OCI-LY1 (cell line): ENCODE measurements around the gene SCLY.

Experiments used
- H2AFZ ChIP-seq: fragments of 200-600 bp; sonication (generic), shearing (Covaris generic); 2 replicates; pipeline ENCODE4 v1.6.0; 2014; ENCODE audit warnings: antibody characterized with exemption, mild to moderate bottlenecking, low read length
- H3F3A ChIP-seq: fragments of 200-600 bp; sonication (generic), shearing (Covaris generic); 2 replicates; pipeline ENCODE4 v1.6.0; 2014; ENCODE audit warnings: mild to moderate bottlenecking, antibody characterized with exemption, low read length, moderate library complexity; ENCODE audit not compliant: insufficient read depth
- H3K27ac ChIP-seq: fragments of 200-600 bp; sonication (generic); 2 replicates; pipeline ENCODE4 v1.5.1; 2014; ENCODE audit warnings: low read length, mixed run types, mild to moderate bottlenecking, low read depth; ENCODE audit not compliant: poor library complexity, severe bottlenecking
- H3K27me3 ChIP-seq: fragments of 200-600 bp; sonication (generic); 2 replicates; pipeline ENCODE4 v1.6.0; 2014; ENCODE audit warnings: antibody characterized with exemption, mild to moderate bottlenecking, low read length, moderate library complexity; ENCODE audit not compliant: insufficient read depth
- H3K36me3 ChIP-seq: fragments of 200-600 bp; sonication (generic); 2 replicates; pipeline ENCODE4 v1.6.1; 2014; ENCODE audit warnings: mild to moderate bottlenecking, antibody characterized with exemption, low read length, moderate library complexity, mixed read lengths; ENCODE audit not compliant: insufficient read depth
- H3K4me1 ChIP-seq: fragments of 200-600 bp; sonication (generic); 2 replicates; pipeline ENCODE4 v1.5.1; 2014; ENCODE audit warnings: mild to moderate bottlenecking, low read length, moderate library complexity; ENCODE audit not compliant: insufficient read depth, severe bottlenecking
- H3K4me2 ChIP-seq: fragments of 200-600 bp; sonication (generic), shearing (Covaris generic); 2 replicates; pipeline ENCODE4 v1.6.1; 2014; ENCODE audit warnings: low read length
- H3K4me3 ChIP-seq: fragments of 200-600 bp; sonication (generic); 2 replicates; pipeline ENCODE4 v1.5.1; 2014; ENCODE audit warnings: low read length, low read depth, mild to moderate bottlenecking, mixed read lengths; ENCODE audit not compliant: poor library complexity, severe bottlenecking
- H3K79me2 ChIP-seq: fragments of 200-600 bp; shearing (Covaris generic); 2 replicates; pipeline ENCODE4 v1.6.1; 2016; ENCODE audit warnings: mixed run types, low read length, mixed read lengths; ENCODE audit not compliant: insufficient read depth
- H3K9ac ChIP-seq: fragments of 200-600 bp; sonication (generic), shearing (Covaris generic); 2 replicates; pipeline ENCODE4 v1.6.1; 2014; ENCODE audit warnings: mild to moderate bottlenecking, low read length, mixed read lengths
- H3K9me2 ChIP-seq: fragments of 200-600 bp; sonication (generic), shearing (Covaris generic); 2 replicates; pipeline ENCODE4 v1.6.1; 2014; ENCODE audit warnings: low read depth, mild to moderate bottlenecking, low read length, mixed read lengths
- H3K9me3 ChIP-seq: fragments of 200-600 bp; shearing (Covaris generic); 2 replicates; pipeline ENCODE4 v1.6.1; 2014; ENCODE audit warnings: low read length, mixed read lengths
- H4K20me1 ChIP-seq: fragments of 200-600 bp; sonication (generic), shearing (Covaris generic); 2 replicates; pipeline ENCODE4 v1.6.0; 2016; ENCODE audit warnings: mild to moderate bottlenecking, low read length; ENCODE audit not compliant: insufficient read depth
- EZH2 ChIP-seq: fragments of 200-600 bp; sonication (generic), shearing (Covaris generic); IDR thresholded peaks from 2 replicates; pipeline ENCODE4 v1.8.0; 2017; ENCODE audit warnings: borderline replicate concordance, mixed run types, mild to moderate bottlenecking, antibody characterized with exemption, low read length, moderate library complexity, mixed read lengths
- TF ChIP-seq, protein P1 (sequence below): fragments of 200-600 bp; sonication (generic), shearing (Covaris generic); IDR thresholded peaks from 2 replicates; pipeline ENCODE4 v1.5.1; 2017; ENCODE audit warnings: mild to moderate bottlenecking, antibody characterized with exemption, low read length, moderate library complexity, mixed read lengths

The SCLY gene

DNA sequence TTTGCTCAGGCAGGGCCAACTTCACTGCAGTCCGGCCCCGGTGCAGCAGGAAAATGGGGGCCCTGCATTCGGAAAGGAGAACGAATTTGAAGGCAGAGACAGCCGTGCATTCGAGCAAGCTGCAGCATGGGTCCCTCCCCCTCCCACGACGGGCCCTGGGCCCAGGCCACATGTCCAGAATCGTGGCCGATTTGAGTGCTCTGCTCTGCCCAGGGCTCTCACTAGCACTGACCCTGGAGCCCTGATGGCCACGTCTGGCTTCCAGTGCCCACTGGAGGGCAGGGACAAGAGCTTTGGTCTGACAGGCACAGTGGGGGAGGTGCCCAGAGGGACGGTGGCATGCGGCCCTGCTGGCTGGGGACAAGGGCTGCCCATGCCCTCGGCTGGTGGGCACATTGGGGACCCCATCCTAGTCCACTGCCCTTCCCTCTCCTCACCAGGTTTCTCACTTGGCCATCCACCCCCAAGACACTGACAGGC lies 63.2 kb downstream of the SCLY start:
- H2AFZ ChIP-seq = no peak overlapping the region
- no peaks in the 10 kb centered on the region for H3K9me3 ChIP-seq
- H3K4me3 ChIP-seq = no peak overlapping the region
- H3K27me3 ChIP-seq = peaks cover 9% of the 10 kb centered on the region
- no peaks in the 10 kb centered on the region for H3K4me1 ChIP-seq
- no peaks in the 10 kb centered on the region for H3F3A ChIP-seq
- H3K27ac ChIP-seq = no peak overlapping the region
- no peak overlapping the region for H3K4me2 ChIP-seq
- no peaks in the 10 kb centered on the region for H3K79me2 ChIP-seq
- H4K20me1 ChIP-seq = no peaks in the 10 kb centered on the region
- H3K9ac ChIP-seq = no peak overlapping the region
- no peaks in the 10 kb centered on the region for H3K36me3 ChIP-seq
- no peak for TF ChIP-seq EZH2
- TF ChIP-seq, protein P1, sequence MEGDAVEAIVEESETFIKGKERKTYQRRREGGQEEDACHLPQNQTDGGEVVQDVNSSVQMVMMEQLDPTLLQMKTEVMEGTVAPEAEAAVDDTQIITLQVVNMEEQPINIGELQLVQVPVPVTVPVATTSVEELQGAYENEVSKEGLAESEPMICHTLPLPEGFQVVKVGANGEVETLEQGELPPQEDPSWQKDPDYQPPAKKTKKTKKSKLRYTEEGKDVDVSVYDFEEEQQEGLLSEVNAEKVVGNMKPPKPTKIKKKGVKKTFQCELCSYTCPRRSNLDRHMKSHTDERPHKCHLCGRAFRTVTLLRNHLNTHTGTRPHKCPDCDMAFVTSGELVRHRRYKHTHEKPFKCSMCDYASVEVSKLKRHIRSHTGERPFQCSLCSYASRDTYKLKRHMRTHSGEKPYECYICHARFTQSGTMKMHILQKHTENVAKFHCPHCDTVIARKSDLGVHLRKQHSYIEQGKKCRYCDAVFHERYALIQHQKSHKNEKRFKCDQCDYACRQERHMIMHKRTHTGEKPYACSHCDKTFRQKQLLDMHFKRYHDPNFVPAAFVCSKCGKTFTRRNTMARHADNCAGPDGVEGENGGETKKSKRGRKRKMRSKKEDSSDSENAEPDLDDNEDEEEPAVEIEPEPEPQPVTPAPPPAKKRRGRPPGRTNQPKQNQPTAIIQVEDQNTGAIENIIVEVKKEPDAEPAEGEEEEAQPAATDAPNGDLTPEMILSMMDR = no peak
- no peaks in the 10 kb centered on the region for H3K9me2 ChIP-seq

DNA sequence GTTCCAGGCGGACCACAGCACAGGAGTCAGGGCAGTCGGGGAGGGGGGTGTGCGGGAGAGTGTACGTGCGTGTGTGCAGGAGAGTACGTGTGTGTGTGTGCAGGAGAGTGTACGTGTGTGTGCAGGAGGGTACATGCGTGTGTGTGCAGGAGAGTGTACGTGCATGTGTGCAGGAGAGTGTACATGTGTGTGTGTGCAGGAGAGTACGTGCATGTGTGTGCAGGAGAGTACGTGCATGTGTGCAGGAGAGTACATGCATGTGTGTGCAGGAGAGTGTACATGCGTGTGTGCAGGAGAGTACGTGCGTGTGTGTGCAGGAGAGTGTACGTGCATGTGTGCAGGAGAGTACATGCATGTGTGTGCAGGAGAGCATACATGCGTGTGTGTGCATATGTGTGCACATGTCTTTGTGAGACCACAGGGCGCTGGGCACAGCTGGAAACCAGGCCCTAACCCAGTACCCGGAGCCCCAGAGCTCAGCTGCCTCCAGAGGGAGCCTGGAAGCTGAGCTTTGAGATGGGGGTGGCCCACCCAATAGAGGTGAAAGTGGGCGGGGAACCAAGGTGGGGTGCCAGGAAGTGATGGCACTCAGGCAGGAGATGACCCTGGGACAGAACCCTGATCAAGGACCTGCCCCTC lies 63.8 kb downstream of the SCLY start:
- Histone ChIP-seq H3K4me3 (no peak overlapping the region), H3K4me1 (no peaks in the 10 kb centered on the region), H3K9ac (no peak overlapping the region), H2AFZ (no peak overlapping the region), H3K27me3 (peaks cover 7% of the 10 kb centered on the region), H3K4me2 (no peak overlapping the region), H3K27ac (no peak overlapping the region), H3K9me3 (no peaks in the 10 kb centered on the region), H3K9me2 (no peaks in the 10 kb centered on the region), H3K79me2 (no peaks in the 10 kb centered on the region), H4K20me1 (no peaks in the 10 kb centered on the region), H3F3A (no peaks in the 10 kb centered on the region), H3K36me3 (no peaks in the 10 kb centered on the region)
- TF ChIP-seq, protein P1 = no peak

DNA sequence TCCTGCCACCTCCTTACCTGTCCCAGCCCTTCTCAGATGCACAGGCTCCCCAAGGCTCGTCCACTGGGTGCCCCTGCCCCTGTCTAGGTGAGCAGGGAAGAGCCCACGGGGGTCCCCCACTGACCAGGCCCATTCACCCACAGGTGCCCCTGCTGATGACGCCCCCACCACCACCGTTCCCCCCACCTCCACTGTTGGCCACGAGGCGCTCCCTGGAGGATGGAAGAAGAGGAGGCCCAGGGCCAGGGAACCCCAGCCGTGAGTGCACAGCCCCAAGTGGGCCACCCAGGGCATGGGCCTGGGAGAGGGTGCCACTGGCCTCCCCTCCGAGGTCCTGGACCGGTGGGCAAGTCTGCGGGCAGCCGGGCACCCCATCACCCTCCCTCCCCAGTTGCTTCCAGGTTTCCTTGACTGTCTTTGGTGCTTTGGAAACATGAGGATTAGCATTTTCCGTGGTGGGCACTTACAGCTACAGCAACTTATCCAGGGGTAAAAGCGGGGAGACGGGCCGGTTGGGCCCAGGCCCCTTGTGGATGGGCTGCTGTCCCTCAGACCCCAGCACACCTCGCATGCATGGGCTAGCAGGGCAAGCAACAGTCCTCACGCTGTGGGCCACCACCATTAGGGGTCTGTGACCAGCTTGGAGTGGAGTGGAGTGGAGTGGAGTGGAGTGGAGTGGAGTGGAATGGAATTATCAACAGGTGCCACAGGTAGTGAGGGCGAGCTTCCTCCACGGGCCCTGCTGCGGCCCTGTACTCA lies 64.5 kb downstream of the SCLY start:
- no peak for TF ChIP-seq EZH2
- TF ChIP-seq, protein P1 = no peak
- peaks cover 5% of the 10 kb centered on the region; the same call in 1 of the 2 replicates for H3K27me3 ChIP-seq
- no peaks in the 10 kb centered on the region for H3K4me1 ChIP-seq
- H3K9ac ChIP-seq = no peak overlapping the region
- H3K4me2 ChIP-seq = no peak overlapping the region
- no peaks in the 10 kb centered on the region for H3K9me3 ChIP-seq
- no peaks in the 10 kb centered on the region for H3K9me2 ChIP-seq
- H3F3A ChIP-seq = no peaks in the 10 kb centered on the region
- H3K79me2 ChIP-seq = no peaks in the 10 kb centered on the region
- H2AFZ ChIP-seq = no peak overlapping the region
- no peak overlapping the region for H3K4me3 ChIP-seq
- H4K20me1 ChIP-seq = no peaks in the 10 kb centered on the region
- H3K36me3 ChIP-seq = no peaks in the 10 kb centered on the region
- H3K27ac ChIP-seq = no peak overlapping the region
